ENCODE measurements around the gene TMEM158.

GRCh38 chr3:45204136-45204535, 22.0 kb downstream of the TMEM158 start:
- no peak for TF ChIP-seq CTCF (IDR thresholded peaks at IDR 0.05)
- TF ChIP-seq POLR2A (IDR thresholded peaks at IDR 0.05): no peak

Measured in heart left ventricle (tissue), 13 donors.